ENCODE measurements around the gene XKR7.

DNA sequence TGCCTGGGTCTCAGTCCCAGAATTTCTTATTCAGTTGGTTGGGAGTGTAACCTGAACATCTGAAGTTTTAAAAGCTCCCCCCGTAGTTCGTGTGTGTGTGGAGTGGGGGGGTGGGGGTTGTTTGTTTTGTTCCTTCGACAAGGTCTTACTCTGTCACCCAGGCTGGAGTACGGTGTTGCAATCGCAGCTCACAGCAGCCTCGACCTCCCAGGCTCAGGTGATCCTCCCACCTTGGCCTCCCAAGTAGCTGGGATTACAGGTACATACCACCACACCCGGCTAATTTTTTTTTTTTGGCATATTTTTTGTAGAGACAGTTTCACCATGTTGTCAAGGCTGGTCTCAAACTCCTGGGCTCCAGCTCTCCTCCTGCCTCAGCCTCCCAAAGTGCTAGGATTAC lies 45.4 kb downstream of the XKR7 start:
- TF ChIP-seq, protein P1, sequence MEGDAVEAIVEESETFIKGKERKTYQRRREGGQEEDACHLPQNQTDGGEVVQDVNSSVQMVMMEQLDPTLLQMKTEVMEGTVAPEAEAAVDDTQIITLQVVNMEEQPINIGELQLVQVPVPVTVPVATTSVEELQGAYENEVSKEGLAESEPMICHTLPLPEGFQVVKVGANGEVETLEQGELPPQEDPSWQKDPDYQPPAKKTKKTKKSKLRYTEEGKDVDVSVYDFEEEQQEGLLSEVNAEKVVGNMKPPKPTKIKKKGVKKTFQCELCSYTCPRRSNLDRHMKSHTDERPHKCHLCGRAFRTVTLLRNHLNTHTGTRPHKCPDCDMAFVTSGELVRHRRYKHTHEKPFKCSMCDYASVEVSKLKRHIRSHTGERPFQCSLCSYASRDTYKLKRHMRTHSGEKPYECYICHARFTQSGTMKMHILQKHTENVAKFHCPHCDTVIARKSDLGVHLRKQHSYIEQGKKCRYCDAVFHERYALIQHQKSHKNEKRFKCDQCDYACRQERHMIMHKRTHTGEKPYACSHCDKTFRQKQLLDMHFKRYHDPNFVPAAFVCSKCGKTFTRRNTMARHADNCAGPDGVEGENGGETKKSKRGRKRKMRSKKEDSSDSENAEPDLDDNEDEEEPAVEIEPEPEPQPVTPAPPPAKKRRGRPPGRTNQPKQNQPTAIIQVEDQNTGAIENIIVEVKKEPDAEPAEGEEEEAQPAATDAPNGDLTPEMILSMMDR (IDR thresholded peaks at IDR 0.05 in 8 of 11, conservative IDR thresholded peaks at IDR 0.05 in 3 of 11), result no peak
- TF ChIP-seq POLR2AphosphoS5 (IDR thresholded peaks at IDR 0.05) (no peak), POLR2A (IDR thresholded peaks at IDR 0.05) (no peak)

Data from spleen (tissue), 7 donors.